Activated CD4-positive, CD25-positive, alpha-beta regulatory T cell treated with anti-CD3 and anti-CD28 coated beads, Interleukin-2, amount 50 U/mL, for 16 hours (primary cell): ENCODE data around the gene TAB2.

Experiments
- DNase-seq: peaks from one replicate; pipeline ENCODE4 v3.0.0-alpha.2; 2020; ENCODE audit warnings: low read depth, low spot score

The TAB2 gene

GRCh38 chr6:149414009-149414408, 96.5 kb downstream of the TAB2 start:
- no peak for DNase-seq

GRCh38 chr6:149414821-149415220, 97.3 kb downstream of the TAB2 start:
- DNase-seq, result no peak

- no peak for DNase-seq
Observed at GRCh38 chr6:149419696-149420404, 102.3 kb downstream of the TAB2 start.

DNA sequence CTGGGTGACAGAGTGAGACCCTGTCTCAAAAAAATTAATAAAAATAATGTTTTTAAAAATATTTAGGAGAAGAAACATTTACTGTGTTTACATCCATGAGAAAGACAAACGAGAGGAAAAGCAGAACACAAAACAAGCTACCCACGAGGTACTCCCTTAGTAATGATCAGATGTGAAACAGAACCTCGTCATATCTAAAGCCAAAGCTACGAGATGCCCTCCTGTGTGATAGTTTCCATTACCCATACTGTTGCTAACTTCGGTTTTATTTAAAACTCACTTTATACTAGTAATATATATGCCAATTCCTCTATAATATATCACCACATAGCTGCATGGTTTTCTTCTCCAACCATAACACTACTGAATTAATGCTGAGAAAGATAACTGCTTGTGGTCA, 103.6 kb downstream of the TAB2 start:
- no peak for DNase-seq

DNA sequence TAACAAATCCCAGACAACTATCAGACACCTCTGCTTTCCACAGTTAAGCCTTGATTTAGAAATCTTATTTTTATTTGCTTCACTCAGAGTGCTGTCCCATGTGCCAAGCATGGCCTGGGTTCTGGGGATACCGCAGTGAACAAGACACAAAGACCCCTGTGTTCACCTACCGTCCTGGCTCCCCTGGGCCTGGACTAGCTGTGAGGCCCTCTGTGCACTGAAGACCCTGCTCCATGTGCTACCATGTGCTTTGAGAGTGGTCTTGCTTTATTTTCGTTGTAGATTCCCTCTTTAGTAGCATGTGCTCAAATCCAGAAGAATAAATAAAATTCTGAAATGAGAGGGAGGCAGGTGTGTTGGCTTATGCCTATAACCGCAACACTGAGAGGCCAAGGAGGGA, 105.1 kb downstream of the TAB2 start:
- DNase-seq, result no peak

DNA sequence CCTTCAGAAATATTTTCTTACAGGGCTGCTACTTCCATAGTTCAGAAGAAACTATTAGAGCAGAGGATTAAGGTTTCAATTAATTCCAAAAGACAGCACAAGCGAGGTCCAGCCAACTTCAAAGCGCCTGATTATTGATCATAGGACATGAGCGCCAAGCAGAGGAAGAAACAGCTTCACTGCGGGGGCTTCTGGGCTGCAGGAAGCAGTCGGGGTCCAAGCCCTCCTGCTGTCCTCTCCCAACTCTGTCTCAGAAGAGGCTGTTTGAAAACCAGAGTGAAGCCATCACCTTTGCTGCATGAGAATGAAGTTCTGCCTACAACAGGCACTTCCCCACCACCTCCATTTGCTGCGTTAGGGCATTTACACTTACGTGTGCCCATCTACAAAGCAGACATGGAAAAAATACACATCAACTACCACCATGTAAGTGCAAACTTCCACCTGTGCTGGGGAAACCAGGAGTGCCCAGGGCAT, 106.5 kb downstream of the TAB2 start:
- DNase-seq, result no peak

GRCh38 chr6:149425224-149425623, 107.7 kb downstream of the TAB2 start:
- DNase-seq, result no peak

DNA sequence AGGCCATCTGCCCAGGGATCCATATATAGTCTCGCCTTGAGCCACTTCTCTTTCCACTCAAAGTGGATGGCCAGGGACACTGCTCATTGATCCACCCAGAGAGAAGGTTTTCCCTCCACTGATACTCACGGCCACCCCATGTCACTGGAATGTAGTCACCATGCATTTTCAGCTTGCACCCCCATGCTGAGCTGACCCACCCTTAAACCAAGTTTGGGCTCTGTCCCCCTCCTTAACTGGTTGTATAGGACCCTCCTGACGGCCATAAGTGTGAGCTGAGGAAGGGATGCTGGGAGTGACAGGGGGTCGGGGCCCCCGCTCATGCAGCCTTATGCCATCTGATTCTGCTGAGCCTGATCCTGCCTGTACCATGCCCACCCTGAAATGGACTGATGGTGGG, 108.2 kb downstream of the TAB2 start:
- DNase-seq, result no peak

GRCh38 chr6:149428606-149429005, 111.1 kb downstream of the TAB2 start:
- DNase-seq, result no peak

GRCh38 chr6:149429427-149430360, 112.2 kb downstream of the TAB2 start:
- no peak for DNase-seq

DNA sequence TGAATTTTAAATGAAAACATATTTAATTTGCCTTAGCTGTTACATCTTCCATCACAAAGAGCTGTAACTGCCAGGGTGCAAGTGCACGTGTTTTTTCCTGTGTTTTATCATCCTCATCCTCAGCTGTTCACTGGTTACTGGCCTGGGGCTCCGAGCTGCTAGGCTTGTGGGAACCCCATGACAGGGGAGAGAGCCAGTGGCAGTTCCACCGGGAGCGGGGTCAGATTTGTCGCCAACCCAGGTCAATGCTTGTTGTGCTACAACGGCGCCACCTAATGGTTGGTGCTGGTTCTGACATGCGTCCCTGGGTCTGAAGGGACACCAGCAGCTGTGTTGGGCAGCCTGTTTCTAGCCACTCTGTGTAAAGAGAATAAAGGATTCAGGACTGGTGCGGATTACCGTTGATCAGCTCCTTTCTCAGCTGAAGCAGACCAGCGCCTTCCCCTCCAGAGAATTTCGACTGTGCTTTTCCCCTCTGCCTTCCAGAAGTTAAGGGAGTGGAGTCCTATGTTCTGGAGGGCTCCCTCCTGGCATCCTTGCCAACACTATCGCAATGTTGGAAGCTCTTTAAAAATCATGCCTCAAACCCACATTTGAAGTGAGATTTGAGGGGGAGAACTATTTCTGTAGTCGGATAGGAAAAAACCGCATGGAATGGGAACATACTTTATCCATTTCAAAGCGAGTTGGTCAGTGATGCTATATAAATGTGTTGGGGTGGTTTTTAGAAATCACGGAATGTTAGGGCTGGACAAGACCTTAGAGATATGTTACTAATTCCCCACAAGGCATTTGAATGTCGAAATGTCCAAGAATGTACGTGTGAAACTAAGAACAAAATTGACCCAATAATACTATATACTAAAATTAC, 114.6 kb downstream of the TAB2 start:
- peak; percentile 84 for DNase-seq

DNA sequence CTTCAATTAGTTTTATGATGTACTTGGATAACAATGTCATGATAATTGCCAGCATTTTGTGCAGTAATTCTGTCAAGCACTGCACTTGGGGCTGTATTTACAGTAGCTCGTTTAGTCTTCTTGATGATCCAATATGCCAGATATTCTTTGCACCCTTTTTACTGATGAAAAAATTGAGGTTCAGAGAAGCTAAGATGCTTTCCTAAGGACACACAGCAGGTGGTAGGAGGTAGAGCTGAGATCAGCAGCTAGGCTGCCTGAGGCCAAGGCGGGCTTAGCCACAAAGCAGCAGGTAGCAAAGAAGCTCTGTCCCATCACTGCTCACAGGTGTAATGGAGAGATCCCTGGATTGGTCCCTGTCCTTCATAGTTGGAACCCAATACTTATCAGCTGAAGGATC, 115.9 kb downstream of the TAB2 start:
- DNase-seq, result no peak

GRCh38 chr6:149433881-149434280, 116.4 kb downstream of the TAB2 start:
- DNase-seq, result no peak

- DNase-seq, result no peak
Observed at GRCh38 chr6:149435919-149436586, 118.5 kb downstream of the TAB2 start.

GRCh38 chr6:149436647-149437046, 119.1 kb downstream of the TAB2 start:
- DNase-seq, result no peak

DNA sequence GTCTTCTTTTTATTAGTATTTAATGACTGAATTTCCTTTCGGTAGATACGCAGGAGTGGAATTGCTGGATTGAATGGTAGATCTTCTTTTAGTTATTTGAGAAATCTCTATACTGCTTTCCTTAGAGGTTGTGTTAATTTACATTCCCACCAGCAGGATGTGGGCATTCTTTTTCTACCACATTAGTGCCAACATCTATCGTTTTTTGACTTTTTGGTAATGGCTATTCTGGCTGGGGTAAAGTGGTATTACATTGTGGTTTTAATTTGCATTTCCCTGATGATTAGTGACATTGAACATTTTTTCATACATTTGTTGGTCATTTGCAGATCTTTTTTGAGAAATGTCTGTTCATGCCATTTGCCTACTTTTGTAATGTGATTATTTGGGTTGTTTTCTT, 119.7 kb downstream of the TAB2 start:
- DNase-seq, result no peak

DNA sequence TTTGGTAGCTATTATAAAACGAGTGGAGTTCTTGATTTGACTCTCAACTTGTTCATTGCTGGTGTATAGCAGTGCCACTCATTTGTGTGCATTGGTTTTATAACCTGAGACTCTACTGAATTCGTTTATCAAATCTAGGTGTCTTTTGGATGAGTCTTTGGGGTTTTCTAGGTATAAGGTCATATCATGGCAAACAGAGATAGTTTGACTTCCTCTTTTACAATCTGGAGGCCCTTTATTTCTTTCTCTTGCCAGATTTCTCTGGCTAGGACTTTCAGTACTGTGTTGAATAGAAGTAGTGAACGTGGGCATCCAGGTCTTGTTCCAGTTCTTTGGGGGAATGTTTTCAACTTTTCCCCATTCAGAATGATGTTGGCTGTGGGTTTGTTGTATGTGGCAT, 121.3 kb downstream of the TAB2 start:
- DNase-seq, result no peak

- DNase-seq, result no peak
Observed at GRCh38 chr6:149439626-149440025, 122.1 kb downstream of the TAB2 start.

DNA sequence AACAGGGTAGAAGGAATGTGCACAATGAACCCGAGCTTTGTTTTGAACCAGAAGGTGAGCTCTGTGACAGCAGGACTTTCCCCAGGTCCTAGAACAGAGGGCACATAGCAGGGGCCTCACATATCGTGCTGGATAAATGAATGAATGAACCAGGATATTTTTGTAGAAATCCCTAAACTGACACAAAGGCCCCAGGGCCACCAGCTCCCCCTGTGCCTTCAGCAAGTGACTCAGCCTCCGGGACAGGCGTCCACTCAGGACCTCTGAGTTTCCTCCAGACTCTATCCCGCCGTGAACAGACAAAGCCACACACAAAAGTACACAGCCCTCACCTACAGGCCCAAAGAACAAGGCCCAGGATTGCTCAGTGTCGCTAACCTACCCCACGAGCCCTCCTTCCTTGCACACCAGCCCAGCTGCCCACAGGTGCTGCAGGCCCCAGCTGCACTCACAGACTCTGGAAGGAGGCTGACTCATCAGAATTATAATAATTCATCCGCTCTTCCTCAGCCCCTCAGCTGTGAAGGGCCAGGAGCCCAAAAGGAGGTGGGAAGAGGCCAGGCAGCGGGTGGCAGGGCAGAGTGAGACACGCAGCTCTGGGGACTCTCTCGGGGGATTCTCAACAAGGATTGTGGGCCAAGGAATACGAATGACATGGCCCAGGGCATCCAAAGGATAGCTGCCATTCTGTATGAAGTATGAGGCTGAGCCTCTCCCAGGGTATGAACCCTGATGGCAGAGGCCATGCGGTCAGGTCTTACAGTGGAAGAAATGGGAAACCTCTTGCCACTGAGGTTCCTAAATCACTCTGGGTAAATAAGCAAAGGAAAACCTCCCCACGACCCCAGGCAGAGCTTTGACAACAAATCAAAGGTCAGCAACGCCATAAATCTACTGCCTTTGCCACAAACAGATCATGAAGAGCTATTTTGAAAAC, 123.5 kb downstream of the TAB2 start:
- DNase-seq, result no peak

DNA sequence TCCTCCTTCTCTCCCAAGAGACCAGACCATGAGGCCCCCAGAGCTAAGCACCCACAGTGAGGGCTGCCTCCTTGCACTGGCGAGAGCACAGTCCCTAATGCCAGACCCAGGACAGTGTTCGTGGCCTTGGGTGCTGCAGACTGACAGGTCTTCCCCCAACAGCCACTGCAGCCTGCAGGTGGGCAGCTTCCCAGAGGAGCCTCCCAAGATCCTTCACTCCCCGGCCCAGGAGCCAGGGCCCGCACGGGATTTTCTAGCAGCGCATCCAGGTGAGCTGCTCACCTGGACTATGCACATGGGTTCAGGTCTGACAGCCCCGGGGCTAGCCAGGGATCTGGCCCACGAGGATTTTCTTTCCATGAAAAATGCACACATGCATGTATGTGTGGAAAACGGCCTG, 124.2 kb downstream of the TAB2 start:
- DNase-seq, result no peak
